Lower leg skin (tissue), 3 donors: ENCODE data around the gene RASA2.

Source experiments
- POLR2A ChIP-seq, 2 donors: fragments of 450-650 bp; IDR thresholded peaks; one replicate each; pipeline ENCODE4 v1.6.1; 2016 to 2017; ENCODE audit warnings: antibody characterized with exemption in 2 of 2, mild to moderate bottlenecking in 1 of 2, moderate library complexity in 1 of 2
- TF ChIP-seq, protein P1 (sequence below), 3 donors: fragments of 450-650 bp; IDR thresholded peaks; one replicate each; pipeline ENCODE4 v1.5.1; 2016; ENCODE audit warnings: antibody characterized with exemption in 3 of 3, mild to moderate bottlenecking in 3 of 3, moderate library complexity in 2 of 3

DNA sequence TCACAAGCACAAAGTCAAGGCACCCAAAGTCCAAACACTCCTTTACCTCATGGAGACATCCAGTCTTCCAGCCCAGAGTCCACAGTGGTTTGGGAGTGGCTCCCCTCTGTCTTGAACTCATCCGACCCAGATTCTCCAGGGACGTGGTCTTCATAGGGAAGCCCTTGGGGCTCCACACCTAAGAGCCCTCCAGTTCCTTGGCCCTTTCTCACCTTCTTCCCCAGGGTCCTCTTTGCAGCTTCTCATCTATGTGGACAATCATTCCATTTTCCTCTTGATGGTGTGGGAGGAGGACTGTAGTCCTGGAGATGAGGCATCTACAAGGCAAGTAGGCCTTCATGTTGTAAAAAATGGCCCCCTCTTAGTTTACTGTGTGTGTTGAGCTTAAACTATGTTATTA is 164.0 kb downstream of the RASA2 start:
- TF ChIP-seq, protein P1, sequence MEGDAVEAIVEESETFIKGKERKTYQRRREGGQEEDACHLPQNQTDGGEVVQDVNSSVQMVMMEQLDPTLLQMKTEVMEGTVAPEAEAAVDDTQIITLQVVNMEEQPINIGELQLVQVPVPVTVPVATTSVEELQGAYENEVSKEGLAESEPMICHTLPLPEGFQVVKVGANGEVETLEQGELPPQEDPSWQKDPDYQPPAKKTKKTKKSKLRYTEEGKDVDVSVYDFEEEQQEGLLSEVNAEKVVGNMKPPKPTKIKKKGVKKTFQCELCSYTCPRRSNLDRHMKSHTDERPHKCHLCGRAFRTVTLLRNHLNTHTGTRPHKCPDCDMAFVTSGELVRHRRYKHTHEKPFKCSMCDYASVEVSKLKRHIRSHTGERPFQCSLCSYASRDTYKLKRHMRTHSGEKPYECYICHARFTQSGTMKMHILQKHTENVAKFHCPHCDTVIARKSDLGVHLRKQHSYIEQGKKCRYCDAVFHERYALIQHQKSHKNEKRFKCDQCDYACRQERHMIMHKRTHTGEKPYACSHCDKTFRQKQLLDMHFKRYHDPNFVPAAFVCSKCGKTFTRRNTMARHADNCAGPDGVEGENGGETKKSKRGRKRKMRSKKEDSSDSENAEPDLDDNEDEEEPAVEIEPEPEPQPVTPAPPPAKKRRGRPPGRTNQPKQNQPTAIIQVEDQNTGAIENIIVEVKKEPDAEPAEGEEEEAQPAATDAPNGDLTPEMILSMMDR (IDR thresholded peaks at IDR 0.05), result no peak
- TF ChIP-seq POLR2A (IDR thresholded peaks at IDR 0.05), result no peak
